ENCODE results near the gene DUSP15.

GRCh38 chr20:31866221-31866620 is 4.1 kb downstream of the DUSP15 start:
- no peak for TF ChIP-seq POLR2A (IDR thresholded peaks at IDR 0.05)
- TF ChIP-seq, protein P1, sequence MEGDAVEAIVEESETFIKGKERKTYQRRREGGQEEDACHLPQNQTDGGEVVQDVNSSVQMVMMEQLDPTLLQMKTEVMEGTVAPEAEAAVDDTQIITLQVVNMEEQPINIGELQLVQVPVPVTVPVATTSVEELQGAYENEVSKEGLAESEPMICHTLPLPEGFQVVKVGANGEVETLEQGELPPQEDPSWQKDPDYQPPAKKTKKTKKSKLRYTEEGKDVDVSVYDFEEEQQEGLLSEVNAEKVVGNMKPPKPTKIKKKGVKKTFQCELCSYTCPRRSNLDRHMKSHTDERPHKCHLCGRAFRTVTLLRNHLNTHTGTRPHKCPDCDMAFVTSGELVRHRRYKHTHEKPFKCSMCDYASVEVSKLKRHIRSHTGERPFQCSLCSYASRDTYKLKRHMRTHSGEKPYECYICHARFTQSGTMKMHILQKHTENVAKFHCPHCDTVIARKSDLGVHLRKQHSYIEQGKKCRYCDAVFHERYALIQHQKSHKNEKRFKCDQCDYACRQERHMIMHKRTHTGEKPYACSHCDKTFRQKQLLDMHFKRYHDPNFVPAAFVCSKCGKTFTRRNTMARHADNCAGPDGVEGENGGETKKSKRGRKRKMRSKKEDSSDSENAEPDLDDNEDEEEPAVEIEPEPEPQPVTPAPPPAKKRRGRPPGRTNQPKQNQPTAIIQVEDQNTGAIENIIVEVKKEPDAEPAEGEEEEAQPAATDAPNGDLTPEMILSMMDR (IDR thresholded peaks at IDR 0.05) = no peak

All from body of pancreas (tissue), 4 donors.